CD14-positive monocyte (primary cell): ENCODE measurements around the gene ABHD4. TPM values are rescaled to one million over a fixed set of nuclear protein-coding genes. Genes with fewer than 3 reads are reported as not detected.

Experiments used
- DNase-seq, 3 donors: peaks; one replicate each; pipeline ENCODE4 v3.0.0-alpha.2; 2011 to 2022
- H2AFZ ChIP-seq: 2 replicates; pipeline ENCODE4 v1.6.0; 2012; ENCODE audit warnings: mild to moderate bottlenecking, low read depth, low read length, inconsistent platforms; ENCODE audit not compliant: insufficient read depth, poor library complexity, severe bottlenecking
- H3K27ac ChIP-seq, 2 donors: 1 replicate in 1 of 2; 2 replicates in 1 of 2; pipeline ENCODE4 v1.5.1; 2012 to 2013; ENCODE audit warnings: low read length in 2 of 2, control low read depth in 1 of 2, inconsistent platforms in 1 of 2, low read depth in 1 of 2, mild to moderate bottlenecking in 1 of 2
- H3K27me3 ChIP-seq, 2 donors: one replicate each; pipeline versions ENCODE4 v1.6.0 to v1.6.1; 2011 to 2013; ENCODE audit warnings: low read length in 2 of 2; ENCODE audit not compliant: control insufficient read depth in 2 of 2, insufficient read depth in 2 of 2
- H3K36me3 ChIP-seq, 2 donors: replicated peaks in 1 of 2; 1 replicate in 1 of 2; 2 replicates in 1 of 2; pipeline versions ENCODE4 v1.5.1 to v1.6.1; 2012 to 2013; ENCODE audit warnings: low read length in 2 of 2, control low read depth in 1 of 2, inconsistent platforms in 1 of 2, mild to moderate bottlenecking in 1 of 2; ENCODE audit not compliant: insufficient read depth in 2 of 2, control insufficient read depth in 1 of 2
- H3K4me1 ChIP-seq, 2 donors: 1 replicate in 1 of 2; 2 replicates in 1 of 2; pipeline versions ENCODE4 v1.5.1 to v1.6.1; 2012 to 2013; ENCODE audit warnings: low read length in 2 of 2, control low read depth in 1 of 2, inconsistent platforms in 1 of 2, mild to moderate bottlenecking in 1 of 2, moderate library complexity in 1 of 2; ENCODE audit not compliant: insufficient read depth in 2 of 2, control insufficient read depth in 1 of 2
- H3K4me2 ChIP-seq: replicated peaks from 2 replicates; pipeline ENCODE3; 2012; ENCODE audit warnings: low read length, moderate library complexity, mild to moderate bottlenecking; ENCODE audit not compliant: poor library complexity, severe bottlenecking; ENCODE audit errors: extremely low read depth
- H3K4me3 ChIP-seq, 3 experiments: fragments of 200-600 bp in 1 of 3; sonication (generic) in 1 of 3; replicated peaks in 1 of 3; 1 replicate in 2 of 3; 2 replicates in 1 of 3; pipeline ENCODE4 v1.5.1; 2011 to 2013; ENCODE audit warnings: low read length in 3 of 3, mild to moderate bottlenecking in 3 of 3, control low read depth in 2 of 3, low read depth in 2 of 3, inconsistent platforms in 1 of 3, moderate library complexity in 1 of 3
- H3K79me2 ChIP-seq: 2 replicates; pipeline ENCODE4 v1.6.0; 2012; ENCODE audit warnings: mild to moderate bottlenecking, control low read depth, inconsistent platforms, low read length, moderate library complexity; ENCODE audit not compliant: insufficient read depth
- H3K9ac ChIP-seq: 2 replicates; pipeline ENCODE4 v1.6.0; 2017; ENCODE audit warnings: low read length, mild to moderate bottlenecking; ENCODE audit not compliant: insufficient read depth, poor library complexity, severe bottlenecking
- H3K9me3 ChIP-seq, 2 donors: replicated peaks in 1 of 2; 1 replicate in 1 of 2; 2 replicates in 1 of 2; pipeline versions ENCODE4 v1.5.1 to v1.6.1; 2012 to 2013; ENCODE audit warnings: low read length in 2 of 2, control low read depth in 1 of 2; ENCODE audit not compliant: control insufficient read depth in 1 of 2, insufficient read depth in 1 of 2
- H4K20me1 ChIP-seq: 2 replicates; pipeline ENCODE4 v1.6.0; 2012; ENCODE audit warnings: mild to moderate bottlenecking, low read length, control low read depth, moderate library complexity; ENCODE audit not compliant: insufficient read depth
- H3K27ac Mint-ChIP-seq, 7 donors: one replicate each; pipeline ENCODE4 v1.8.0; 2020; ENCODE audit warnings: mild to moderate bottlenecking in 7 of 7, mixed read lengths in 7 of 7, moderate library complexity in 6 of 7, inconsistent platforms in 2 of 7
- H3K27me3 Mint-ChIP-seq, 3 donors: one replicate each; pipeline ENCODE4 v1.8.0; 2021 to 2022; ENCODE audit warnings: low read depth in 3 of 3, mild to moderate bottlenecking in 3 of 3, mixed read lengths in 3 of 3, moderate library complexity in 3 of 3, inconsistent platforms in 1 of 3
- H3K36me3 Mint-ChIP-seq, 2 donors: one replicate each; pipeline ENCODE4 v1.8.0; 2020; ENCODE audit warnings: mixed read lengths in 2 of 2, inconsistent platforms in 1 of 2, mild to moderate bottlenecking in 1 of 2
- H3K4me1 Mint-ChIP-seq: one replicate; pipeline ENCODE4 v1.8.0; 2020; ENCODE audit warnings: mild to moderate bottlenecking, mixed read lengths
- H3K4me3 Mint-ChIP-seq, 2 donors: one replicate each; pipeline ENCODE4 v1.8.0; 2020; ENCODE audit warnings: mild to moderate bottlenecking in 2 of 2, mixed read lengths in 2 of 2, moderate library complexity in 1 of 2
- H3K9me3 Mint-ChIP-seq, 7 donors: one replicate each; pipeline ENCODE4 v1.8.0; 2020 to 2022; ENCODE audit warnings: mixed read lengths in 7 of 7, mild to moderate bottlenecking in 6 of 7, moderate library complexity in 6 of 7, inconsistent platforms in 2 of 7
- WGBS: methylation state at CpG from one replicate; pipeline ENCODE4 v1.1.5; 2013; ENCODE audit warnings: missing lambda C conversion rate; ENCODE audit not compliant: insufficient coverage; 5-methylcytosine and 5-hydroxymethylcytosine counted together
- intact Hi-C, 2 donors: fragments of 100-400 bp; cut with micrococcal nuclease; formaldehyde crosslinking; loops; one replicate each; pipeline versions ENCODE4 v1.15.0 to v1.15.1; 2023
- polyA plus RNA-seq, 3 donors: library from polyadenylated mRNA; depleted of rRNA in 1 of 3; unstranded in 2 of 3; stranded (reverse) in 1 of 3; fragments of 300-500 nt in 2 of 3; fragments of >200 nt in 1 of 3; fragmentation: Illumina TruSeq in 2 of 3; gene quantifications; 1 replicate in 2 of 3; 2 replicates in 1 of 3; pipeline ENCODE4 v1.2.3, GENCODE V29; 2012 to 2021
- TF ChIP-seq, protein P1 (sequence below): fragments of 200-600 bp; IDR thresholded peaks from one replicate; pipeline ENCODE4 v1.8.0; 2022; ENCODE audit warnings: antibody characterized with exemption, mild to moderate bottlenecking

The ABHD4 gene
- polyA plus RNA-seq, 3 donors, result 9.4 to 13.4 (median 12.5) TPM

DNA sequence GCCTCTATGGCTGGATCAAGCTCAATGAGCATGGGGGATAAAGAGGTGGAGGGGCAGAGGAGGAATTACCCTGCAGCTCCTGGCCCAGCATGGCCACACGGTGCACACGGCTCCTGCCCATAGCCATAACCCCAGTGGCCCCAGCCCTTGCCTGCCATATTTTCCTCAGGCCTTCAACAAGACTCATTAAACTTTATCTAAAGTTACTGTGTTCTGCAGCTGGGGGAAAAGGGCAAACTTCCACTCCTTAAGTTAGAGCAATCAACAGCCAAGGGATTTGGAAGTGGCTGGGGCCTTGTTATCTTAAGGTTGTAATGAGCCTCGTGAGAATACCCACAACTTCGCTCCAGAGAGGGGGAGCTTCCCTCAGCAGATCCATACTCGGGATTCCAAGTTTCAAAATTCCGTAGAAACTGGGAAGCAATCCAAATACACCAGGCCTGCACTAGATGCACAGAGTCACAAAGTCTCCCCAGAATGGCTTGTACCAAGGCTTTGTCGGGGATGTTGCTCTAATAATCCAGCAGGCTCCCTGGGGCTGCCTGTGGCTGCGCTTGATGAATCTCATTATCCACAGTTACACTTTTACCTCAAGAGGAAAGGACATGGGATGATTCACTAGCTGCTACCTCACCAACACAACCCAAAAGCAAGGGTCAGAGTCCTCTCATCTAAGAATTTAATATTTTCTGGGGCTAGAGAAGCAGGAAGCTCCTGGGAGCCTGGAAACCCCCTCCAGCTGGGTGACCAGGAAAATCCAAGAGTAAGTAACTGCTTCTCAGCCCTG is 59.0 kb downstream of the ABHD4 start:
- Histone ChIP-seq H3K9ac (no peak overlapping the region), H3K4me2 (no peak overlapping the region)

DNA sequence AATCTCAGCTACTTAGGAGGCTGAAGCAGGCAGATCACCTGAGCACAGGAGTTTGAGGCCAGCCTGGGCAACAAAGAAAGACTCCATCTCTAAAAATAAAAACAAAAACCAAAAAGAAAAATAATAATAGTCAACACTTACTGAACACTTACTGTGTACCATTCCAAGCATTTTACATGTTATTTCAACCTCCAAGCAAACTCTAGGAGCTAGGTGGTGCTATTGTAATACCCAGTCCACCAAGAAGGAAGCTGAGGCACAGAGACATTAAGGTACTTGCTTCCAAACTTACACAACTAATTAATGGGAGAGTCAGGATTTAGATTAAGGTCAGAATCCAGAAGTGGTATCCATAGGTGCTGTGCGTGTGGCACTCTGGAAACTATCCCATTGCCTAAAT is 59.8 kb downstream of the ABHD4 start:
- H2AFZ ChIP-seq, result no peak overlapping the region
- intact Hi-C loops, result loop anchor here (2.0 to 5.0 kb wide), 2 partner anchors 194 to 195 kb away; no protein-coding TSS in a partner anchor
- H3K4me1 ChIP-seq, result no peaks in the 10 kb centered on the region
- Mint-ChIP-seq H3K4me1 (no peaks in the 10 kb centered on the region), H3K27ac (no peak overlapping the region), H3K36me3 (no peaks in the 10 kb centered on the region), H3K9me3 (no peaks in the 10 kb centered on the region), H3K4me3 (no peak overlapping the region), H3K27me3 (peaks cover 2 to 9% (median 7%) of the 10 kb centered on the region in 3 donors)
- no peak overlapping the region for H3K4me2 ChIP-seq
- H3K9me3 ChIP-seq, result no peaks in the 10 kb centered on the region
- H3K36me3 ChIP-seq, result no peaks in the 10 kb centered on the region
- no peak overlapping the region for H3K4me3 ChIP-seq
- peak; percentile 3 to 23 (median 21) for DNase-seq
- H3K9ac ChIP-seq, result no peak overlapping the region
- H4K20me1 ChIP-seq, result no peaks in the 10 kb centered on the region
- no peak overlapping the region for H3K27ac ChIP-seq
- WGBS, result no CpG with 5 or more reads among the region's 1 CpG
- TF ChIP-seq, protein P1, sequence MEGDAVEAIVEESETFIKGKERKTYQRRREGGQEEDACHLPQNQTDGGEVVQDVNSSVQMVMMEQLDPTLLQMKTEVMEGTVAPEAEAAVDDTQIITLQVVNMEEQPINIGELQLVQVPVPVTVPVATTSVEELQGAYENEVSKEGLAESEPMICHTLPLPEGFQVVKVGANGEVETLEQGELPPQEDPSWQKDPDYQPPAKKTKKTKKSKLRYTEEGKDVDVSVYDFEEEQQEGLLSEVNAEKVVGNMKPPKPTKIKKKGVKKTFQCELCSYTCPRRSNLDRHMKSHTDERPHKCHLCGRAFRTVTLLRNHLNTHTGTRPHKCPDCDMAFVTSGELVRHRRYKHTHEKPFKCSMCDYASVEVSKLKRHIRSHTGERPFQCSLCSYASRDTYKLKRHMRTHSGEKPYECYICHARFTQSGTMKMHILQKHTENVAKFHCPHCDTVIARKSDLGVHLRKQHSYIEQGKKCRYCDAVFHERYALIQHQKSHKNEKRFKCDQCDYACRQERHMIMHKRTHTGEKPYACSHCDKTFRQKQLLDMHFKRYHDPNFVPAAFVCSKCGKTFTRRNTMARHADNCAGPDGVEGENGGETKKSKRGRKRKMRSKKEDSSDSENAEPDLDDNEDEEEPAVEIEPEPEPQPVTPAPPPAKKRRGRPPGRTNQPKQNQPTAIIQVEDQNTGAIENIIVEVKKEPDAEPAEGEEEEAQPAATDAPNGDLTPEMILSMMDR, result peak; percentile 33
- no peaks in the 10 kb centered on the region for H3K27me3 ChIP-seq
- H3K79me2 ChIP-seq, result no peaks in the 10 kb centered on the region

More for the DNA sequence above, 59.0 kb downstream of the ABHD4 start:
- Mint-ChIP-seq H3K9me3 (no peaks in the 10 kb centered on the region), H3K27me3 (peaks cover 2 to 9% (median 5%) of the 10 kb centered on the region in 3 donors), H3K36me3 (no peaks in the 10 kb centered on the region), H3K4me3 (no peak overlapping the region), H3K4me1 (no peaks in the 10 kb centered on the region), H3K27ac (peak overlapping the region in 2 of 7 donors; percentile 53 to 63)
- Histone ChIP-seq H3K27ac (no peak overlapping the region), H2AFZ (no peak overlapping the region), H3K4me3 (no peak overlapping the region), H3K9me3 (no peaks in the 10 kb centered on the region), H3K79me2 (no peaks in the 10 kb centered on the region), H3K4me1 (no peaks in the 10 kb centered on the region), H3K36me3 (no peaks in the 10 kb centered on the region), H4K20me1 (no peaks in the 10 kb centered on the region), H3K27me3 (no peaks in the 10 kb centered on the region)
- intact Hi-C loops, result loop anchor here in 1 of 2 donors (5.0 kb wide), 1 partner anchor 195 kb away; no protein-coding TSS in a partner anchor
- TF ChIP-seq, protein P1, result no peak
- no peak for DNase-seq
- WGBS, result 94% methylated on average over 3 of the region's 8 CpGs
